HG03439 (cell line): Measurements from ENCODE around the gene RNF44.
A peak's percentile ranks its signal among the peaks of the same experiment; 100 is the strongest.
"Not testable (repeated sequence)": the region's sequence is repeated elsewhere in the genome, so short reads cannot be mapped to it uniquely, and the experiment has no call there.

Experiments
- ATAC-seq: cut with Tn5 transposase; IDR thresholded peaks from one replicate; pipeline ENCODE4 v1.9.1; 2021; ENCODE audit warnings: mild to moderate bottlenecking, moderate library complexity; ENCODE audit not compliant: unreplicated experiment

The RNF44 gene

GRCh38 chr5:176552332-176552869, 15.2 kb upstream of the RNF44 start:
- ATAC-seq, result no peak

- not testable (repeated sequence) for ATAC-seq
Observed at GRCh38 chr5:176550937-176551336, 13.7 kb upstream of the RNF44 start.

GRCh38 chr5:176550275-176550831, 13.2 kb upstream of the RNF44 start:
- ATAC-seq, result no peak

GRCh38 chr5:176549871-176550270, 12.7 kb upstream of the RNF44 start:
- no peak for ATAC-seq

- no peak for ATAC-seq
Observed at GRCh38 chr5:176548967-176549444, 11.8 kb upstream of the RNF44 start, which contains the start of gene CDHR2. TSS of gene CDHR2 (plus strand) at chr5:176549342. CDS start at chr5:176565353, 16,011 bp downstream.

- ATAC-seq, result no peak
Observed at GRCh38 chr5:176547802-176548201, 10.6 kb upstream of the RNF44 start.

GRCh38 chr5:176545737-176546509, 8.7 kb upstream of the RNF44 start:
- no peak for ATAC-seq

GRCh38 chr5:176545388-176545736, 8.2 kb upstream of the RNF44 start:
- ATAC-seq, result no peak

GRCh38 chr5:176543428-176544182, 6.4 kb upstream of the RNF44 start:
- peak; percentile 66 for ATAC-seq

GRCh38 chr5:176542596-176543427, 5.6 kb upstream of the RNF44 start:
- ATAC-seq, result peak; percentile 41

GRCh38 chr5:176542135-176542595, 5.0 kb upstream of the RNF44 start:
- ATAC-seq, result no peak

GRCh38 chr5:176541338-176542134, 4.3 kb upstream of the RNF44 start:
- ATAC-seq, result no peak

- no peak for ATAC-seq
Observed at GRCh38 chr5:176540956-176541337, 3.7 kb upstream of the RNF44 start.

- ATAC-seq, result no peak
Observed at GRCh38 chr5:176540476-176540899, 3.3 kb upstream of the RNF44 start.

GRCh38 chr5:176538989-176539384, 1.8 kb upstream of the RNF44 start:
- ATAC-seq, result no peak

GRCh38 chr5:176538230-176538988, 1.2 kb upstream of the RNF44 start:
- ATAC-seq, result no peak

GRCh38 chr5:176537554-176538229, 490 bp upstream of the RNF44 start:
- ATAC-seq, result peak; percentile 73

GRCh38 chr5:176536132-176536901, 885 bp downstream of the RNF44 start:
- ATAC-seq, result no peak
